AG10803 (cell line): Measurements from ENCODE around the gene NR1I2.

ENCODE experiments used
- DNase-seq: peaks from one replicate; pipeline ENCODE4 v3.0.0; 2010; ENCODE audit warnings: low read depth
- H3K4me3 ChIP-seq: 2 replicates; pipeline ENCODE4 v1.5.1; 2011; ENCODE audit warnings: mild to moderate bottlenecking, low read length, control low read depth
- CTCF ChIP-seq: conservative IDR thresholded peaks from 2 replicates; pipeline ENCODE4 v1.5.1; 2011; ENCODE audit warnings: mild to moderate bottlenecking, low read length, control low read depth, inconsistent platforms

Gene NR1I2

GRCh38 chr3:119781330-119782198 lies at the start of gene NR1I2:
TSS of gene NR1I2 (plus strand) at chr3:119782101.
- no peak for DNase-seq
- H3K4me3 ChIP-seq, result no peak within 1 kb of the TSS
- no peak for TF ChIP-seq CTCF

- TF ChIP-seq CTCF, result no peak
- no peak for DNase-seq
- no peak overlapping the region for H3K4me3 ChIP-seq
Measured at GRCh38 chr3:119733812-119734211, 48.1 kb upstream of the NR1I2 start.

GRCh38 chr3:119738741-119739140 lies 43.2 kb upstream of the NR1I2 start:
- no peak for TF ChIP-seq CTCF
- no peak overlapping the region for H3K4me3 ChIP-seq
- no peak for DNase-seq

GRCh38 chr3:119741657-119742590 lies 40.0 kb upstream of the NR1I2 start:
- H3K4me3 ChIP-seq, result no peak overlapping the region
- TF ChIP-seq CTCF, result no peak
- no peak for DNase-seq

GRCh38 chr3:119743921-119744320 lies 38.0 kb upstream of the NR1I2 start:
- DNase-seq, result no peak
- no peak for TF ChIP-seq CTCF
- H3K4me3 ChIP-seq, result no peak overlapping the region

- TF ChIP-seq CTCF, result no peak
- no peak overlapping the region for H3K4me3 ChIP-seq
- DNase-seq, result no peak
Measured at GRCh38 chr3:119745942-119746341, 36.0 kb upstream of the NR1I2 start.
